ENCODE measurements around the gene STH.

GRCh38 chr17:45985447-45985846 lies 13.6 kb upstream of the STH start:
- TF ChIP-seq CTCF (IDR thresholded peaks at IDR 0.05) (no peak), EZH2 (IDR thresholded peaks at IDR 0.05) (no peak), EZH2phosphoT487 (IDR thresholded peaks at IDR 0.05) (no peak)

All from neural progenitor cell (in vitro differentiated cells).